GM12874 (cell line): Measurements from ENCODE around the gene KRTAP1-4.

Experiments
- TF ChIP-seq, protein P1 (sequence below): IDR thresholded peaks from 2 replicates; pipeline ENCODE4 v1.5.1; 2011; ENCODE audit warnings: low read depth, mild to moderate bottlenecking, control low read depth, low read length, moderate library complexity; ENCODE audit not compliant: insufficient read depth

Gene KRTAP1-4

DNA sequence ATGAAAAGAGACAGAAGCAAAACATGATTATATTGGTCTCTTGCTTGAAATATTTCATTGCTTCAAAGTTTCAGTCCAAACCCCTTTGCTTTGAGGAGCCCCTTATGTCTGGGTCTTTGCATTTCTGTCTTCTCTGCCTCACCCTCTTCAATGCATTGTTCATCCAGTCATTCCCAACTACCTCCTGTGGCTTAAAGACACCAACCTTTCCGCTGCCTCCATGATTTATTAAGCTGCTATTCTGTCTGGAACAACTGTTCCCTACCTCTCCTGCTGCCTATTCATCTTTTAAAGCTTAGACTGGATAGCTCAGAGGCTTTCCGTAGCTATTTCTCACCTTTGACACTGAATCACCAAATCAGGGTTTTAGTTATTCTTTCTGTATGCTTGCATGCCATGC, 32.6 kb downstream of the KRTAP1-4 start:
- TF ChIP-seq, protein P1, sequence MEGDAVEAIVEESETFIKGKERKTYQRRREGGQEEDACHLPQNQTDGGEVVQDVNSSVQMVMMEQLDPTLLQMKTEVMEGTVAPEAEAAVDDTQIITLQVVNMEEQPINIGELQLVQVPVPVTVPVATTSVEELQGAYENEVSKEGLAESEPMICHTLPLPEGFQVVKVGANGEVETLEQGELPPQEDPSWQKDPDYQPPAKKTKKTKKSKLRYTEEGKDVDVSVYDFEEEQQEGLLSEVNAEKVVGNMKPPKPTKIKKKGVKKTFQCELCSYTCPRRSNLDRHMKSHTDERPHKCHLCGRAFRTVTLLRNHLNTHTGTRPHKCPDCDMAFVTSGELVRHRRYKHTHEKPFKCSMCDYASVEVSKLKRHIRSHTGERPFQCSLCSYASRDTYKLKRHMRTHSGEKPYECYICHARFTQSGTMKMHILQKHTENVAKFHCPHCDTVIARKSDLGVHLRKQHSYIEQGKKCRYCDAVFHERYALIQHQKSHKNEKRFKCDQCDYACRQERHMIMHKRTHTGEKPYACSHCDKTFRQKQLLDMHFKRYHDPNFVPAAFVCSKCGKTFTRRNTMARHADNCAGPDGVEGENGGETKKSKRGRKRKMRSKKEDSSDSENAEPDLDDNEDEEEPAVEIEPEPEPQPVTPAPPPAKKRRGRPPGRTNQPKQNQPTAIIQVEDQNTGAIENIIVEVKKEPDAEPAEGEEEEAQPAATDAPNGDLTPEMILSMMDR, result no peak

GRCh38 chr17:40996829-40997228, 33.2 kb downstream of the KRTAP1-4 start:
- TF ChIP-seq, protein P1, result no peak

DNA sequence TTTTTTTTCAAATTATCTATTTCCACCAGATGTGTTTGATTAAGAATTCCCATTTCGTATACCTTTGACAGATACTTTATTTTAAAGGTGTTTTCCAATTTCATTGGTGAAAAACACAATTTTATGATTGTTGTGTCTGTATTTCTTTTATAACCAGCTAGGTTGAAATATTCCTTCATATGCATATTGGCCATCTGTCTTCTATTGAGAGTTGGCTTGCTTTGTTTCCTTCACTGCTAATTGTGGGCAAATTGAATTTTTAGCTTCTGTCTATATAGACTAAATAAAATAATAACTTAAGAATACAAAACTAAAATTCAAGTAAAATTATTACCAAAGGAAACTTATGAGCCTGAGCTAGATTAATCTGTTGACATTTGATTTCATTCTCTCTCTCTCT, 34.9 kb downstream of the KRTAP1-4 start:
- TF ChIP-seq, protein P1, result no peak

DNA sequence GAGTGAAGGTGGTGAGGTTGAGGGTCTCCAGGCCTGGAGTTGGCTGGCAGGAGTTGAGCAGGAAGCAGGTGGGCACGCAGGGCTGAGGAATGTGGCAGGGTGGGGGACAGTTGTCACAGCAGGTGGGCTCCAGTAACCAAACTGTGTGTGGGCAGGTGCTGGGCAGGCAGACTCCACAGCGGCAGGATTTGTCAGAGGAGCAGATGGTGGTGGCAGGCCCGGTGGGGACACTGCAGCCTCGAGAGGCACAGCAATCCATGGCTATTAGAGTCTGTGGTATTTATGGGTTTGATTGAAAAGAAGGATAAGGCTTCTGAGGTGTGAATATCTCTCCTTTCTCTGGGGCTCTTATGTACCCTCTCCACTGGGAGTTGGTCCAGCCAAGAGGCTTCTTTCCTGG, 36.2 kb downstream of the KRTAP1-4 start, which contains the start of gene KRTAP3-3:
Gene KRTAP3-3, minus strand, starts transcription at position 326 of the 400 bp plus-strand sequence. Its CDS starts 67 bp downstream, at position 259.
- TF ChIP-seq, protein P1, result no peak

DNA sequence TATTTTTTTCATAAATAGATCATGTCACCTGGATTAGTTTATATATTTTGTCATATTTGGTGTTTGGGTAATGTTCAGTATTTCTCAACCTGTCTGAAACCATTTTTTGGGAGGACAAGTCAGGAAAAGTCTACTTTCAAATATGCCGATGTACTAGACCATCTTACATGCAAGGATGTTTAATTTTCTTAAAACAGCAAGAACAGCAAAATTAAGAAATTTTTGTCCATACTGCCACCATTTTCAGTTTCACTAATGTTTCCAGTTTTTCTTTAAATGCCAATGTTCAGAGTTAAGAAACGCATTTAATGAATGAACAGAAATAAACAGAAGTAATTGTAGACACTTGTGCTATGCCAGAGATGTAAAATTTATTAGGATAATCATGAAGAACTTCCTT, 36.9 kb downstream of the KRTAP1-4 start:
- TF ChIP-seq, protein P1, result no peak

DNA sequence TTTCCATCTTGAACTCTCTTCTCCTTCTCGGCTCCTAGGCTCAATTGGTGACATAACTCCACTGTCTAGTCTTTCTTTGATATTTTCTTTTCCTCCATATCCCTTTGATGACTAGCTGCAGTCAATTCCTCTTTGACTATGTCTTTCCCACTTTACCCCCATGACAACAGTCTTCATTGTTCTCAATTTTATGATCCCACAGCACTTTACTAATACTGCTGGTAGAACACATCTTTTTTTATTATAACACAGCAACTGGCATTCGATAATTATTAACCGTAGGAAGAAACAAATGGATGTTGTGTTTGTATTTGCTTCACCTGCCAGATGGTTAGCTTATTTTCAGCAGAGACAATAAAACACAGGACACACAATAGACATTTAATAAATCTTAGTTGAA, 37.3 kb downstream of the KRTAP1-4 start:
- TF ChIP-seq, protein P1, result no peak

- TF ChIP-seq, protein P1, result no peak
These were observed 43.1 kb downstream of the KRTAP1-4 start for GRCh38 chr17:40986920-40987319.
